Mesothelial cell of epicardium (in vitro differentiated cells): ENCODE data around the gene GPR42. TPM values are rescaled to one million over a fixed set of nuclear protein-coding genes. Genes with fewer than 3 reads are reported as not detected.

Experiments used
- DNase-seq, 2 experiments: peaks; one replicate each; pipeline ENCODE4 v3.0.0; 2021; ENCODE audit warnings: low spot score in 2 of 2; ENCODE audit not compliant: unreplicated experiment in 2 of 2
- H3K27ac Mint-ChIP-seq: 2 replicates; pipeline ENCODE4 v1.8.0; 2021; ENCODE audit warnings: mixed read lengths
- H3K27me3 Mint-ChIP-seq: 2 replicates; pipeline ENCODE4 v1.8.0; 2021; ENCODE audit warnings: low read depth, mixed read lengths
- H3K36me3 Mint-ChIP-seq: 2 replicates; pipeline ENCODE4 v1.8.0; 2021; ENCODE audit warnings: mixed read lengths
- H3K4me1 Mint-ChIP-seq: 2 replicates; pipeline ENCODE4 v1.8.0; 2021; ENCODE audit warnings: mixed read lengths
- H3K4me3 Mint-ChIP-seq: 2 replicates; pipeline ENCODE4 v1.8.0; 2021; ENCODE audit warnings: mild to moderate bottlenecking, moderate library complexity, mixed read lengths
- H3K9me3 Mint-ChIP-seq: 2 replicates; pipeline ENCODE4 v1.8.0; 2021; ENCODE audit warnings: mixed read lengths
- total RNA-seq: library from RNA; stranded (reverse); gene quantifications from 3 replicates; pipeline ENCODE4 v1.2.1, GENCODE V29; 2021
- TF ChIP-seq, protein P1 (sequence below): fragments of 200-600 bp; sonication (generic); IDR thresholded peaks from one replicate; pipeline ENCODE4 v1.5.0; 2021; ENCODE audit warnings: antibody characterized with exemption; ENCODE audit not compliant: unreplicated experiment

GPR42 gene
- total RNA-seq, 1 donor from 2014 or later: not detected

DNA sequence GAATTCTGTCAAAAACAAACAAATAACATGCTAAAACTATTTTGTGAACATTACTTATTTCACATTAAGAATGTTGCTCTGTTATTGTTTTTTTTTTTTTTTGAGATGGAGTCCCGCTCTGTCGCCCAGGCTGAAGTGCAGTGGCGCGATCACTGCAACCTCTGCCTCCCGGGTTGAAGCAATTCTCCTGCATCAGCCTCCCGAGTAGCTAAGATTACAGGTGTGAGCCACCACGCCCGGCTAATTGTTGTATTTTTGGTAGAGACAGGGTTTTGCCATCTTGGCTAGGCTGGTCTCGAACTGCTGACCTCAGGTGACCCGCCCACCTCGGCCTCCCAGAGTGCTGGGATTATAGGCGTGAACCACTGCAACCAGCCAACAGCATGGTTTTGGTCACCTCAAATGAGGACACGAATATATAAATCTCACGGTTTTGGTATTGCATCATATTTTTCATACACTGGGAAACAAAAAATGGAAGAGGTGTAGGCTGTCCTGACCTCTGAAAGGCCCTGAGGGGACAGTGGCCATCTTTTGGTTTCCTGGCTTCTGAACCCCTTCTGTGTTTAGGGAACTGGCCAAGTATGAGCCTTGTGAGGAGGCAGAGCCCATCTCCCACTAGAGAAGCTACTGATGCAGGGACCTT is 25.5 kb downstream of the GPR42 start:
- TF ChIP-seq, protein P1, sequence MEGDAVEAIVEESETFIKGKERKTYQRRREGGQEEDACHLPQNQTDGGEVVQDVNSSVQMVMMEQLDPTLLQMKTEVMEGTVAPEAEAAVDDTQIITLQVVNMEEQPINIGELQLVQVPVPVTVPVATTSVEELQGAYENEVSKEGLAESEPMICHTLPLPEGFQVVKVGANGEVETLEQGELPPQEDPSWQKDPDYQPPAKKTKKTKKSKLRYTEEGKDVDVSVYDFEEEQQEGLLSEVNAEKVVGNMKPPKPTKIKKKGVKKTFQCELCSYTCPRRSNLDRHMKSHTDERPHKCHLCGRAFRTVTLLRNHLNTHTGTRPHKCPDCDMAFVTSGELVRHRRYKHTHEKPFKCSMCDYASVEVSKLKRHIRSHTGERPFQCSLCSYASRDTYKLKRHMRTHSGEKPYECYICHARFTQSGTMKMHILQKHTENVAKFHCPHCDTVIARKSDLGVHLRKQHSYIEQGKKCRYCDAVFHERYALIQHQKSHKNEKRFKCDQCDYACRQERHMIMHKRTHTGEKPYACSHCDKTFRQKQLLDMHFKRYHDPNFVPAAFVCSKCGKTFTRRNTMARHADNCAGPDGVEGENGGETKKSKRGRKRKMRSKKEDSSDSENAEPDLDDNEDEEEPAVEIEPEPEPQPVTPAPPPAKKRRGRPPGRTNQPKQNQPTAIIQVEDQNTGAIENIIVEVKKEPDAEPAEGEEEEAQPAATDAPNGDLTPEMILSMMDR: no peak
- no peak overlapping the region for H3K4me3 Mint-ChIP-seq
- peaks cover 2% of the 10 kb centered on the region for H3K27me3 Mint-ChIP-seq
- H3K27ac Mint-ChIP-seq: no peak overlapping the region
- no peaks in the 10 kb centered on the region for H3K36me3 Mint-ChIP-seq
- H3K4me1 Mint-ChIP-seq: peaks cover 5% of the 10 kb centered on the region
- no peak for DNase-seq
- no peaks in the 10 kb centered on the region for H3K9me3 Mint-ChIP-seq

DNA sequence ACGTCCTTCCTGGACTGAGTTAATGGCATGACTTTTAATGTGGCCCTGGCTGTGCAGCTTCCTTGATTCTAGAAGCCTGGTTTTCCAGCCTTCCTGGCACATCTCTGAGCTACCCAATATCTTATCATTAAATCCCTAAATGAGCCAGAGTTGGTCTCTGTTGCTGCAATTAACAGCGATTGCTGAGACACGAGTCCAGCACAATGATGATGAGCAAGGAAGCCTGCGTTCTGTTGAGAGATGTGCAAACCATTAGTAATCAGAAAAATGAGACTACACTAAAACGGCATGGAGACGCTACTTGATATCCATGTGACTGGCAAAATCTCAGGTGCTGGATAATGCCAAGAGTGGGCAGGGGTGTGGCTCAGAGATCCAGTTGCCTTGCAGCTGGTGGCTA is 26.2 kb downstream of the GPR42 start:
- no peaks in the 10 kb centered on the region for H3K36me3 Mint-ChIP-seq
- H3K9me3 Mint-ChIP-seq: no peaks in the 10 kb centered on the region
- TF ChIP-seq, protein P1: no peak
- H3K27me3 Mint-ChIP-seq: peaks cover 1% of the 10 kb centered on the region
- H3K4me1 Mint-ChIP-seq: peaks cover 5% of the 10 kb centered on the region
- H3K27ac Mint-ChIP-seq: no peak overlapping the region
- no peak overlapping the region for H3K4me3 Mint-ChIP-seq
- DNase-seq: no peak

DNA sequence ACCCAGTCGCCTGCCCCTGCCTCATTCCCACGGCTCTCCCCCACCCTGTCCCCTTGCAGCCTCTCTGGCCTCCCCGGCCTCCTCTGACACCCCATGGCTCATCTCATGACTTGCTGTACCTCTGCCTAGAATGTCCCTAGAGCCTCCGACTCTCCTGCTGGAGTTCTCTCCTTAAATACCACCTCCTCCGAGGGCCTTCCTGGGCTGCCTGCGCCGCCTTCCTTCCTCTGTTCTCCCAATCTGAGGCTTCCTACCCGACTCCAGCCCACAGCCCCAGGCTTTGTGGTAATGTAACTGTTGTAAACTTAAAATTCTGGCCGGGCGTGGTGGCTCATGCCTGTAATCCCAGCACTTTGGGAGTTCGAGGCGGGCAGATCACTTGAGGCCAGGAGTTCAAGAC is 27.7 kb downstream of the GPR42 start:
- Mint-ChIP-seq H3K27me3 (peaks cover 1% of the 10 kb centered on the region), H3K9me3 (no peaks in the 10 kb centered on the region), H3K36me3 (no peaks in the 10 kb centered on the region), H3K4me1 (peaks cover 5% of the 10 kb centered on the region), H3K4me3 (no peak overlapping the region), H3K27ac (no peak overlapping the region)
- DNase-seq: no peak
- TF ChIP-seq, protein P1: no peak

DNA sequence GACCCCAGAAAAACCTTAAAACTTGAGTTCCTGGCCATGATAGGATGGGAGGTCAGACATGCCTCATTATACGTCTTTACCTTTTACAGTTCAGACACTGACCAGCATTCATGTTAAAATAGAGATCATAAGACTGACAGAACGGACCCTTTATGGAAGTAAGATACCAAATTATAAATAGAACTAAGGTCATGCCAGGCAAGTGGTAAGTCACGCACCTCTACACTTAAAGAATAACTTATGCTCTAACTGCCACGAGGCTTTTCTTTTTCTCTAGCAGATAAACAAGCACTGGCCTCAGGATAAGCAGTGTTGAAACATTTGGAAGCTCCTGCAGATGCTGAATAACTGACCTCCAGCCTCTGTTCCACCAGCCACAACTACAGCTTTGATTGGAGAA is 28.4 kb downstream of the GPR42 start:
- Mint-ChIP-seq H3K27ac (no peak overlapping the region), H3K4me3 (no peak overlapping the region), H3K27me3 (peaks cover 1% of the 10 kb centered on the region), H3K36me3 (no peaks in the 10 kb centered on the region), H3K4me1 (peaks cover 5% of the 10 kb centered on the region), H3K9me3 (no peaks in the 10 kb centered on the region)
- no peak for DNase-seq
- TF ChIP-seq, protein P1: no peak

DNA sequence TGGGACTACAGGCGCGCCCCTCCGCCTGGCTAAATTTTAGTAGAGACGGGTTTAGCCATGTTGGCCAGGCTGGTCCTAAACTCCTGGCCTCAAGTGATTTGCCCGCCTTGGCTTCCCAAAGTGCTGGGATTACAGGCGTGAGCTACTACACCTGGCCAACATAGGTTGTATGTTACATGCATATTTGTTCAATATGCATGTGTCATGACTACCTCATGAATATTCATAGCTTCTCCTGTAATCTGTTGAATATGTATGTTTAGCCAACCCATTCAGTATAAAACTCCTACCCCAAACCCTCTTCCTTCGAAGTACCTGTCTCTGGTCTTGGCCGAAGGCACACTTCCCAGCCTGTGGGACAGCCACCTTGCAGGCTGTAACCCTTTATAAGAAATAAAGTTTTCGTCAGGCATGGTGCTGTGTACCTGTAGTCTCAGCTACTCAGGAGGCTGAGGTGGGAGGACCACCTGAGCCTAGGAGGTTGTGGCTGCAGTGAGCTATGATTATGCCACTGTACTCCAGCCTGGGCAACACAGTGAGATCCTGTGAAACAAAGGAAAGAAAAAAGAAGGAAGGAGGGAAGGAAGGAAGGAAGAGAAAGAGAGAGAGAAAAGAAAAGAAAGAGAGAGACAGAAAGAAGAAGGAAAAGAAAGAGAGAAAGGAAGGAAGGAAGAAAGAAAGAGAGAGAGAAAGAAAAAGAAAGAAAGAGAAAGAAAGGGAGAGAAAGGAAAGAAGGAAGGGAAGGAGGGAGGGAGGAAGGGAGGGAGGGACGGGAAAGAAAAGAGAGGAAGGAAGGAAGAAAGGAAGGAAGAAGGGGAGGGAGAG is 29.3 kb downstream of the GPR42 start:
- H3K4me3 Mint-ChIP-seq: no peak overlapping the region
- no peak overlapping the region for H3K27ac Mint-ChIP-seq
- H3K9me3 Mint-ChIP-seq: no peaks in the 10 kb centered on the region
- TF ChIP-seq, protein P1: no peak
- H3K4me1 Mint-ChIP-seq: peaks cover 5% of the 10 kb centered on the region
- no peak for DNase-seq
- peaks cover 1% of the 10 kb centered on the region for H3K27me3 Mint-ChIP-seq
- no peaks in the 10 kb centered on the region for H3K36me3 Mint-ChIP-seq
